ENCODE results near the gene RGS9. TPM values are rescaled to one million over a fixed set of nuclear protein-coding genes. Genes with fewer than 3 reads are reported as not detected.

RGS9 gene
- total and polyA plus RNA-seq, 2 donors (not counting 1 experiment from before 2014, with no cell fraction given), result 0.36 to 3.4 TPM

GRCh38 chr17:65104973-65105372, 32.2 kb upstream of the RGS9 start:
- Histone ChIP-seq H3K79me2 (ENCODE audit: control insufficient read depth, insufficient read depth, low read length) (no peaks in the 10 kb centered on the region), H3K4me3 (ENCODE audit: control extremely low read depth in 1 of 5, extremely low read depth in 1 of 5, insufficient read depth in 1 of 5, low read depth in 2 of 5, low read length in 4 of 5) (no peak overlapping the region), H3K9me3 (ENCODE audit: control extremely low read depth in 1 of 3, control insufficient read depth in 2 of 3, insufficient read depth in 1 of 3, low read length in 2 of 3) (no peaks in the 10 kb centered on the region), H4K20me1 (ENCODE audit: control insufficient read depth, insufficient read depth, low read length, poor library complexity, severe bottlenecking) (no peaks in the 10 kb centered on the region), H3K36me3 (replicated peaks in 1 of 2; ENCODE audit: control extremely low read depth in 1 of 2, control insufficient read depth in 1 of 2, extremely low read depth in 1 of 2, insufficient read depth in 2 of 2, low read length in 1 of 2) (no peaks in the 10 kb centered on the region), H3K4me1 (ENCODE audit: control insufficient read depth in 2 of 2, insufficient read depth in 2 of 2, low read length in 2 of 2) (peaks cover 7 to 10% of the 10 kb centered on the region in 2 donors), H3K27me3 (replicated peaks in 1 of 4; ENCODE audit: control extremely low read depth in 1 of 4, control insufficient read depth in 3 of 4, insufficient read depth in 4 of 4, low read length in 3 of 4) (no peaks in the 10 kb centered on the region), H2AFZ (ENCODE audit: insufficient read depth, low read depth, low read length, poor library complexity, severe bottlenecking) (no peak overlapping the region), H3K9ac (ENCODE audit: low read length) (no peak overlapping the region), H3K27ac (ENCODE audit: low read length in 2 of 2) (no peak overlapping the region), H3K4me2 (replicated peaks; ENCODE audit: low read depth, low read length, poor library complexity, severe bottlenecking) (no peak overlapping the region)
- no peak for ATAC-seq (ENCODE audit: low read depth)
- intact Hi-C loops (cut with micrococcal nuclease), result loop anchor here (5.0 kb wide), 1 partner anchor 328 kb away; no protein-coding TSS in a partner anchor
- Mint-ChIP-seq H3K9me3 (ENCODE audit: insufficient read depth) (no peaks in the 10 kb centered on the region), H3K4me1 (peaks cover 10% of the 10 kb centered on the region), H3K4me3 (no peak overlapping the region), H3K27ac (no peak overlapping the region), H3K27me3 (peaks cover 8% of the 10 kb centered on the region)
- no peak for TF ChIP-seq EZH2 (IDR thresholded peaks at IDR 0.05; ENCODE audit: borderline replicate concordance, insufficient read depth, low read depth, low read length, poor library complexity, severe bottlenecking)
- POLR2A ChIA-PET, result no interaction called here
- no peak for DNase-seq
- CTCF ChIA-PET, result no interaction called here
- WGBS (ENCODE audit: insufficient coverage), result 89% methylated on average over 5 of the region's 6 CpGs

- Histone ChIP-seq H3K9ac (ENCODE audit: low read length) (no peak overlapping the region), H3K4me1 (ENCODE audit: control insufficient read depth in 2 of 2, insufficient read depth in 2 of 2, low read length in 2 of 2) (no peaks in the 10 kb centered on the region), H4K20me1 (ENCODE audit: control insufficient read depth, insufficient read depth, low read length, poor library complexity, severe bottlenecking) (no peaks in the 10 kb centered on the region), H3K36me3 (replicated peaks in 1 of 2; ENCODE audit: control extremely low read depth in 1 of 2, control insufficient read depth in 1 of 2, extremely low read depth in 1 of 2, insufficient read depth in 2 of 2, low read length in 1 of 2) (no peaks in the 10 kb centered on the region), H3K9me3 (ENCODE audit: control extremely low read depth in 1 of 3, control insufficient read depth in 2 of 3, insufficient read depth in 1 of 3, low read length in 2 of 3) (no peaks in the 10 kb centered on the region), H3K27me3 (replicated peaks in 1 of 4; ENCODE audit: control extremely low read depth in 1 of 4, control insufficient read depth in 3 of 4, insufficient read depth in 4 of 4, low read length in 3 of 4) (no peaks in the 10 kb centered on the region), H3K4me3 (ENCODE audit: control extremely low read depth in 1 of 5, extremely low read depth in 1 of 5, insufficient read depth in 1 of 5, low read depth in 2 of 5, low read length in 4 of 5) (no peak overlapping the region), H3K79me2 (ENCODE audit: control insufficient read depth, insufficient read depth, low read length) (no peaks in the 10 kb centered on the region), H3K27ac (ENCODE audit: low read length in 2 of 2) (no peak overlapping the region), H2AFZ (ENCODE audit: insufficient read depth, low read depth, low read length, poor library complexity, severe bottlenecking) (no peak overlapping the region), H3K4me2 (replicated peaks; ENCODE audit: low read depth, low read length, poor library complexity, severe bottlenecking) (no peak overlapping the region)
- ChIA-PET CTCF (interaction anchor here (1.0 kb wide), 1 partner anchor 29 kb away, joined by 3 read pairs; the partner anchor contains the start of gene RGS9), POLR2A (no interaction called here)
- peaks cover 8% of the 10 kb centered on the region for H3K27me3 Mint-ChIP-seq
- 100% methylated on average over 2 of the region's 6 CpGs for WGBS (ENCODE audit: insufficient coverage)
- intact Hi-C loops (cut with micrococcal nuclease), result no loop called here
- TF ChIP-seq CTCF (IDR thresholded peaks at IDR 0.05) (no peak), EZH2 (IDR thresholded peaks at IDR 0.05; ENCODE audit: borderline replicate concordance, insufficient read depth, low read depth, low read length, poor library complexity, severe bottlenecking) (no peak)
- ATAC-seq (ENCODE audit: low read depth) (no peak), DNase-seq (no peak)
- H3K4me1 Mint-ChIP-seq, result no peaks in the 10 kb centered on the region
- H3K27ac Mint-ChIP-seq, result no peak overlapping the region
- H3K4me3 Mint-ChIP-seq, result no peak overlapping the region
- no peaks in the 10 kb centered on the region for H3K9me3 Mint-ChIP-seq (ENCODE audit: insufficient read depth)
Measured at GRCh38 chr17:65108152-65108551, 29.0 kb upstream of the RGS9 start.
